Measurements from ENCODE around the gene SUSD4.

SUSD4 gene

DNA sequence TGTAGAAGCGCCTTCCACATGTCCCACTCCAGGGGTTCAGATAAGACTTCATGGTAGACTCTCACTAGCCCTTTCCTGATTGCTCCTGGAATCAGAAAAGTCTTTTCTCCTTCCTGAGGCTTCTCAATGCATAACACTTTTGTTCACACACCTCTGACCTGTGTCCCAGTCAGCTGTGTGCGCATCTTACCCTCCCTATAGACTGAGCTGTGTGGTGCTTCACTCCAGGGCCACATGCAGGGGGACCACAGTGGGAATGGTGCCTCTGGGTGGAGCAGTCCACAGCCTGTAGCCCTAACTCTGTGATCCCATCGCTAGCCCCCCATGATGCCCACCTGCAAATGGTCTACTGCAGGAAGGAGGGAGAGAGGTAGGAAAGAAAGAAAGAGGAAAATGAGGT lies 136.9 kb downstream of the SUSD4 start:
- DNase-seq = no peak

DNA sequence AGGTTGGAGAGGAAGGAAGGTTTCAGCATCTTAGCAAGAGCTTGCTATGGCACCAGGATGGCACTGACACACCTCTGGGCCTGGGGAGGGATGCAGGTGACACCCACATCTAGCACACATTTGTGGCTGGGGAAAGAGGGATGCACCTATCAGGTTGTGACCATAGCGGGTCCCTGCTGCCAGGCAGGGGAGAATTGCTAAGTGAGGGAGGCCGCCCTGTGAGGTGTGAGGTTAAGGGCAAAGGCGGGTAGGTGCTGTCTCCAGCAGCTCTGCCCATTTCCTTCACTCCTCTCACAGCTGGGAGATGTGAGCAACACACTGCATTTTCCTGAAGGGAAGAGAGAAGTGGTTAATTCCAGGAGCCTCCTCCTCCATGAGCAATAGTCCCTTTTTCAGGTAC lies 137.7 kb downstream of the SUSD4 start:
- no peak for DNase-seq

DNA sequence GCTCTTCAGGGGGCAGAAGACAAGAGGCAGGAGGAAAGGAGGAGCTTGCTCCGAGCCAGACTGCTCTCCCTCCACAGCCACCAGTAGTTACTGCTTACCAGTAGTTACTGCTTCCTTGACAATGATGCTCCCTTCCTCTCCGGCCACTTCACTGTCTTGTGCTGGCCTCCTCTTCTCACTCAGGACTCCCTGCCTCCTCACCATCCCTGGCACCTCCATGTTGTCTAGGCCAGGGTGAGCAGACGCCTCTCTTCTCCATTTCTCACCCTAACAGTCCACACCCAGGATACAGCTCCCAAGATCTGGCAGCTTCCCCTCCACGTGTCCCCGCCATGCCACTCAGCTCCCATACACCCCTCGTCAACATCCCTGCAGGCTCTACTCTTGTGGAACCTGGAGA lies 138.5 kb downstream of the SUSD4 start:
- no peak for DNase-seq

DNA sequence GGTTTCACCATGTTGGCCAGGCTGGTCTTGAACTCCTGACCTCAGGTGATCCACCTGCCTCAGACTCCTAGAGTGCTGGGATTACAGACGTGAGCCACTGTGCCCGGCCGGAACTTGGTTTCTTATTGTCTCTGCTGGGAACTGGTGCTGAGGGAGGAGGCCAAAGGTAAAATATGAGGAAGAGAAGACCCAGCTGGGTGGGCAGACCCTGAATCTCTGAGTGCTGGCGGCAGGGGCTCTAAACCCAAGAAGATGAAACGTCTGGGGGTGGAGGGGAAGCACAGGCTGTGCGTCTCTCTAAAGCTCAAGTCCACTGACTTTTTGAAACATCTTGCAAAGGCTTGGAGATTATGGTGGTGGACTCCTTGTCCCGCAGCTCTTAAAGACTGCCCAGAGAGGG lies 138.9 kb downstream of the SUSD4 start:
- DNase-seq = no peak

DNA sequence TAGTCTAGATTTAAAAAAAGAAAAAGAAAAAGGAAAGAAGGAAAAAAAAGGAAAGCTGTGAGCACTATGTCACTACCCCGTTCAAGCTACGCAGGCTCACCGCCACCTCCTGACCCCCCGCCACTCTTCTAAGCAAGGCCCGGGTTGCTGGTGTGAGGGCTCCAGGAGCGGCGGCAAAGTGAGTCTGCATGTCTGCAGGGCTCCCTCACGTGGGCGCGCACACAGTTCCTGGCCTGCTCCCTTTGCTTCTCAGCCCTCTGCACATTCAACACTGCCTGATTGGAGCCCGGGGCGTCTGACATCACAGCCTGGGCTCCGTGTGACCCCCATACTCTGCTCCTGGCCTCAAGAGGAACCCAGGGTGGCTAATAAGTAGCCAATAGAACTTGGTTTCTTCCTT lies 139.5 kb downstream of the SUSD4 start:
- DNase-seq = no peak

DNA sequence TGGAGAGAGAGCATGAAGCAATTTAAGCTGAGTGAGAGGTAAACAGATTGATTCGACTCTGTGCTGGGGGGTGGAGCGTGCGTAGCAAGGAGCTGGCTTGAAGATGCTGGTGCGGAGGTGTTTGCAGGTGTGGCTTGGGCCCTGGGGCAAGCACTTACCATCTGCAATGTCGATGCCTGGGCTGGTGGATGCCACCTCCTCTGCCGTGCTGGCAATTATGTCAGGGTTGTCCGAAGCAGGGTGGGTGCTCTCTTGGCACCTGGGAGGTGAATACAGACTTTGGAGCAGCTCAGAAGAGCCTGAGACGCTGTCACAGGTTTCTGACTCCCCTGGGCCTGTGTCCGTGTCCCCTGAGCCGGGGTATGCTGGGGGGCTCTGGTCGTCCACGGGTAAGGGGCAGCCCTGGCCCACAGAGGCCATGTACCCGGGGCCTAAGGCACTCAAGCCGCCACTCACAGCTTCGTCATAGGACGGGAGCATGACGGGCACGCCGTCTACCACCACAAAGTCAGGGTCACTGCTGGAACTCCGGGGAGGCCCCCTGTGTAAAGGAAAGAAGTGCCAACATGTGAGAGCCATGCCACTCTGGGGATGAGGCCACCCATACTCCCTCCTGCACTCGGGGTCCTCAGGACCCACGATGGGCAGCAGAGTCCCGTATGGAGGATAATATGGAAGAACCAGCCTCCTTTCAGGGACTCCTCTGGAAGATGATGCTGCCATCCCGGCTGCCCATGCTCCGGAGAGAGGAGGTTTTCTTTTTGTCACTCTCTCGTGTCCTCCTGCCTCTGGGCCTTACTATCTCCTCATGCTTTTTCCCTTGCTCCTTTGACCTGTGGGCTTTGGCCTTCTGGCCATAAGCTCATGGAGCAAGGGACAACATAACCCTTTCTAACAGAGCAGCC lies 140.6 kb downstream of the SUSD4 start:
- no peak for DNase-seq

DNA sequence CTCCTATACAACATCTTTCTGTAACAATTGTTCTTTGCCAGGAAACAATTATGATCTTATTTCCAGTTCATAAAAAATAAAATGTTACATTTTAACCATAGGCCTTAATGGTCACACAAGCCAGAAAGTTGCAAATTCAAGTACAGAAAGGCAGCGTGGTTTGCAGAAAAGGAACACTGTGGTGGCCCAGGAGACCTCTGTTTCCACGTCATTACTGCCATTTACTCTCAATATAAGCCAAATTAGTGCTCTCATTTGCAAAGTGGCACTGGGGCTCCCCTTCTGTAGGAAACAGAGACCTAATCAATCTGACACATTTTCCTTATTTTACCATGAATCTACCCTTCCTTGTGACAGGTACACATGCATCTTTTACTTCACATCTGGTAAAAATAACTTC lies 141.6 kb downstream of the SUSD4 start:
- no peak for DNase-seq

DNA sequence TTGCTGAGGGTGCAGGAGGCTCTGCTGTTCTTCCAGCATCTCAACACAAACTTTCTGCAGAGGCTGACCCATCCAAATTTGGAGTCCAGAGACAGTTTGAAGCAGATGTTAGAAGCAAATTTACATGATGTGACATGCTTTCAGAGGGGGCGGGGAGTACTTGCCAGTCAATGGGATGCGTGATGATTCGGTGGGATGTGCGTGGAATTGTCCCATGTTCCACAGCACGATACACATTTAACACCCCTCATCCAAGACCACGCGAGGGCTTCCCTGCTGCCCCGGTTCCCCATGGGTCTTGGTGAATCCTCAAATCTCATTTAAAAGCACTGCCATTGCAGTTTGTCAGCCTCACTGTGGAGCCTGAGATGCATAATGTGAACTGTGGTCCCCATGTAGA lies 142.3 kb downstream of the SUSD4 start:
- no peak for DNase-seq

DNA sequence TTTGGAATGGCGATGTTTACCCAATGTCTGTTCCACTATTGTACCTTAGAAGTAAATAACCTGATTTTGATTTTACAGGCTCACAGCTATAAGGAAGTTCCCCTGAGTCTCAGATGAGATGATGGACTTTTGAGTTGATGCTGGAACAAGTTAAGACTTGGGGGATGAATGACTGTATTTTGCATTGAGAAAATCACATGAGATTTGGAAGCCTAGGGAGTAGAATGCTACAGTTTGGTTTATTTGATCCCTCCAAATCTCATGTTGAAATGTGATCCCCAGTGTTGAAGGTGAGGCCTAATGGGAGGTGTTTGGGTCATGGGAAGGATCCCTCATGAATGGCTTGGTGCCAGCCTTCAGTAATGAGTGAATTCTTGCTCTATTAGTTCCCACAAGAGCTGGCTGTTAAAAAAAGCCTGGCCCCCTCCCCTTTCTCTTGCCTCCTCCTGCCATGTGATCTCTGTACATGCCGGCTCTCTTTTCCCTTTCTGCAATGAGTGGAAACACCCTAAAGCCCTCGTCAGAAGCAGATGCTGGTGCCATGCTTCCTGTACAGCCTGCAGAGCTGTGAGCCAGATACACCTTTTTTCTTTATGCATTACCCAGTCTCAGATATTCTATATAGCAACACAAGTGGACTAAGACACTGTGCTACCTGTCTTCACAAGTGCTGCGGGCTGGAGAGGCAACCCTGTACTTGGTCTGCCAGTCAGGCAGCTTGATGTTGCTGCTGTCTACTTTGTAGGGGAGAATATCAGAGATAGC lies 143.9 kb downstream of the SUSD4 start:
- no peak for DNase-seq

DNA sequence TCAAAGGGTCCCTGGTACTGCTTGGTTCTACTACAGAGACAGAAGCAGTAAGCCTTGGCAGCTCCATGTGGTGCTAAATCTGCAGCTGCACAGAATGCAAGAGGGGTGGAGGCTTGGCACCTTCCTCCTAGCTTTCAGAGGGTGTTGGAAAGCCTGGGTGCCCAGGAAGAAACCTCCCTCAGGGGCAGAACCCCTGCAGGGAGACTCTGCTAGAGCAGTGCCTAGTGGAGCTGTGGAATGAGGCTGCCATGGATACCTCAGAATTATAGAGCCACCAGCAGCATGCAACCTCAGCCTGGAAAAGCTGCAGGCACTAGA lies 144.7 kb downstream of the SUSD4 start:
- DNase-seq = no peak

DNA sequence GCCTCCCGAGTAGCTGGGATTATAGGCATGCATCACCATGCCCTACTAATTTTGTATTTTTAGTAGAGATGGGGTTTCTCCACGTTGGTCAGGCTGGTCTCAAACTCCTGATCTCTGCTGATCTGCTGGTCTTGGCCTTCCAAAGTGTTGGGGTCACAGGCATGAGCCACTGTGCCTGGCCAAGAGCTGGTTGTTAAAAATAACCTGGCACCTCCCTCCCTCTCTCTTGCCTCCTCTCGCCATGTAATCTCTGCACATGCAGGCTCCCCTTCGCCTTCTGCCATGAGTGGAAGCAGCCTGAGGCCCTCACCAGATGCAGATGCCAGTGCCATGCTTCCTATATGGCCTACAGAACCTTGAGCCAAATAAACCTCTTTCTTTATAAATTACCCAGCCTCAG lies 146.2 kb downstream of the SUSD4 start:
- no peak for DNase-seq

DNA sequence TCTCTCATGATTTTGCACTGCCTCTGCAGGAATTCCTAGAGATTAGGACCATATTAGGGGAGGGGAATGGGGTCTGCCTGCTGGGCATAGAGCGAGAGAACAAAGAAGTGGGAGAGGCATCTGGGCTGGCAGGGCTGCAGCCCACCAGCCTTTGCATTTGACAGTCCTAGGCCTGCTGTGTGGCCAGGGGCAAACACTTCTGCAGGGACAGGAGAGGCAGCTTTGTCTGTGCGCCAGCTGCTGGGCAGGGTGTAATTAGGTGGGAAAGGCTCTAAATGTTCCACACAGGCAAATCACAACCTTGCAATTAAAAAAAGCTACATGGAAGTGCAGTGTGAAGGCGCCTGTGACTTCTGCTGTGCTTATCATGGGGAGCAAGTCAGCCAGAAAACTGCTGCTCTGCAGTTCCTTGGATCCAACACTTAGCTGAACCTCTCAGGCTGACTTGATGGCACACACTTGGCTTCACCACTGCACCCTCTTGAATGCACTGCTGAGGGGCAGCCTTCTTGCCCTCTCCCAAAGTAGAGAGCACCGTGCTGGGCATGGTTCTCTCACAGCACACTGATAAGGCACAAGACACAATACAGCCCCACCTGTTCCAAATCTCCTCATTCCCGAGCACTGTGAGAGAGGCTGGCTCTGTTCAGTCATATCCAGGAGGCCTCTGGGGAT lies 147.3 kb downstream of the SUSD4 start:
- DNase-seq = no peak

DNA sequence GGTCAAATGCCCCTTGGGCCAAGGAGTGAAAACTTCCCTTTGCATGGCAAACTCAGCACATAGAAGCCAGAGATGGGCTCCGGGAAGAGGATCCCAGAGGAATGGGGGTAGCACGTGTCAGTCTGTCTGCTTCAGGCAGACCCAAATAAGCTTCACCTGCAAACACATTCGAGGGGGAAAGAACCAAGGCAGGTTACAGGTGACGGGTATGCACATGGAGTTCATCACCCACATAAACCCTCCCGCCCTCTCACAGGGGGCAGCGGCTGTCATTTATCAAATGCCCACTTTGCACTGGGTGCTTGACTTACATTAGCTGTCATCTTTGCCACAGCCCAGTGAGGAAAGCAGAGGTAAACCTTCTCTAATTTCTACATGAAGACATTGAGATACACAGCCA lies 147.9 kb downstream of the SUSD4 start:
- DNase-seq = no peak

DNA sequence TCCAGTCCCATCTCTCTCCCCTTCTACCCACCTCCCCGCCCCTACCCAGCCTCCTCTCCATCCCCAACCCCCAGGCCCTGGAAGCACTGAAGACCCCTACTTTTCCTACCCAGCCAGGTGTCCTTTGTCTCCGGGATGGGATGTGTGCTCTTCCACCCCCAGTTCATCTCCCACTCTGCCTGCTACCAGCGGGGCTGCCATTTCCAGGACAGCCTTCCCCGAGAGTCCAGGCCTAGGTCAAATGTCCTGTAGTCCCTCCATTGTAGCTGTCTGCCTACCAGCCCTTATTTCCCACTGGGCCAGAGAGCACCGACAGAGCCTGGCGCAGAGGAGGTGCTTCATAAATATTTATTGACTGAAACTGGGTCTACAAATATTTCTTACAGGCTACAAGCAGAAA lies 148.9 kb downstream of the SUSD4 start:
- DNase-seq = no peak

DNA sequence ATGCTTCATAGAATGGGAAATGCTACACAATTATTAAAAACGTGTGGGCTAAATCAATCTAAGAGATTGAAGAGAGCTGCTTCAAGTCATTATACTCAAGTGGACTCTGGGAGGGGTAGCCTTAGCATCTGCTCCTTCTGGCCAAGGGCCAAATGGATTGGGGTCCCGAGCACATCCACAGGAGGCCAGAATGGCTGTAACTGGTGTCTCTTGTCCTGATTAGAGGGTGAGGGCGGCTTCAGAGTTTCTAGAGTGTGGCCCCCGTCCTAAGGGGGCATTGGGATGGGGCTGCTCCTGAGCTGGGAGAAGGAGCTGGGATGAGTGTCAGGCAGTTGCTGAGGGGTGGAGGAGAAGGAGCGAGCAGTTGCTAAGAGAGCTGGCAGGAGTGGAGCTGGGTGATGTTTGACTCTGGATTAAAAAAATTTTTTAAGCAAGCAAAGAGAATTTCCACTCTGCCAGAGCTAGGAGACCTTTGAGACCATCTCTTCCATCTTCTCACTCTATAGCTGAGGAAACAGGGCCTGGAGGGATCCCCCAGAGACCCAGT lies 149.6 kb downstream of the SUSD4 start:
- no peak for DNase-seq

DNA sequence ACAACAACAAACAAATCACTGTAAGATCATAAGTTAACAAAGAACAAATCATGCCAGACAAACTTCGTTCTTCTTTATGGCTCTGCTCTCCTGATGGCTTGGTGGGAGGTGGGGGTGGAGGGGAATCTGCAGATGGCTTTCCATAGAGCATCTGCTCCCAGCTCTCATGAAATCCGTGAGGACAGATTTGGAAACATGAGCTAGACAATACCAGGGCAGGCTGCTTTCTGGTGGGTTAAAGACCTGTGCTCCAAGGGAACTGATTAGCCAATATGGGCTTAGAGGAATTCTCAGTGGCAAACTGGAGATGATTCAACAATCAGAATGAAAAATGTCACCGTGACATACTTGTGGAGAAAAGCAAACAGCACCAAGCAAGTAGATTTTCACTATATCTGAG lies 151.5 kb downstream of the SUSD4 start:
- DNase-seq = no peak

DNA sequence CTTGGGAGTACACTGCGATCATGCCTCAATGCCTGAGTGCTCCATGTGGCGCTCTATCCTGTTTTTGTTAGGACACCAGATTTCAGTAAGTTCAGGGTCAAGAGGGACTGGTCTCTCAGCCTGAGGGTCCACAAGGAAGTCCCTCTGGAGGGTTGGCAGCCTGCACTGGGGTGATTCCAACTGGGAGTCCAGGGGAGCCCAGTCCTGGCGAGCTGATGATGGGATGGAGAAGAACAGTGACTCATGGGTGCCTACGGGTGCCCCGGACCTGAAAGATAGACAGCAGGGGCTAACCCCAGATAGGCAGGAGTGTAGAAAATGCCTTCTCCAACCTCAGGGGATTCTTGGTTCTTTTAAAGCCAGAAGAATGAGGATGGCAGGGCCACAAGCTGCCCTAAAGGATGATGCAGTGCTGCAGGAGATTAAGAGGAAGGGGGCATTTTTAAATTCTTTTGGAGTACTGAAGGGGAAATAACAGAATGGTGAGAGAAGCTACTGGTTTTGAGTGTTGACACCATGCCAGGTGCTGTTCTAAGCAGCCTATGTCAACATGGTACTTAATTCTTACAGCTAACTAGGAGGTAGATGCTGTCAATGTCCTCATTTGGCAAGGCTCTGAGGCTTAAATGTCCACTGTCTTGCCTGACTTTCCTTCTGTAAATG lies 152.5 kb downstream of the SUSD4 start:
- DNase-seq = no peak

DNA sequence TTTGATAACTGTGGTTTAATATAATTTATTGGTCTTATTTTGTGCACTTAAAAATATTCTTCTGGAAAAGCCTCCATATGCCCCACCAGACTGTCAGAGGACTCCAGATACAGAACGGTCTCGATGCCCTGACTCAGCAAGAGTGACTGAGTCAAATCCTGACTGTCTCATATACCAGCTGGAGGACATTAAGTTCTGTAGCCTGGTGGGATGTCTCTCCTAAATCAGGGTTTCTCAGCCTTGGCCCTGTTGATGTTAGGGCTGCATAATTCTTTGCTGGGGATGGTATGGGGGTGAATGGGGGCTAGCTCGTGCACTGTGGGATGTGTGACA lies 153.2 kb downstream of the SUSD4 start:
- DNase-seq = no peak

DNA sequence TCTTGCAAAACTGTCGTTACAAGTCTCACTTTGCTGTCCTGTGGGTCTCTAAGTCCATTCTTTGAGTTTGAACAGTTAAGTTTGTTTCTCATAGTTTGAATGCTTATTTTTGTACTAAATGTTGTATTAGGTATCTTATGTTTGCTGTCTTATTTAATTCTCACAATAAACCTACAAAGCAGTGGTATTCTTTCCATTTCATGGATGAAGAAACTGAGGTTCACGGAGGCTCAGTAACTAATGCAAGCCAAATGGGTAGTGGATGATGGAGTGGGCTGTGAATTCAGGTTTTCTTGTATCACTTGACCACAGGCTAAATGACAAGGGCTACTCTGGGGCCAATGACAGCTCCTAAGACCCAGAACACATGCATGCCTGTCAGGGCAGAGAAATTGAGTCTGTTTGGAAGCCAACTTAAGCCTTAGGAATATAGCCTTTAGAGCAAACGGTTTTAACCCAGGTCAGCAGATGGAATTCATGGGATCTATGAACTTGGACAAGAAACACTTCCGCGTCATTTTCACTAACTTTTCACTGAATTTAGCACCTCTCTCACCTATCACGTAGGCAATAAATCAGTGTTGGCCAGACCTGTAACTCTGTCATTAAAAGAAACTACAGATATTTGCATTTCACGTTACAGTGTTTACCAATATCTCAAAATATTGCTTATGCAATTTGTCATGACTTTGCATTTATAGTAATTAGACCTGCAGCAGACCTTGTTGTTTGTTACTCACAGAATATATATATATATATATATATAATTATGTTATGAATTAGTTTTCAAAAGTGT lies 153.8 kb downstream of the SUSD4 start:
- DNase-seq = no peak

DNA sequence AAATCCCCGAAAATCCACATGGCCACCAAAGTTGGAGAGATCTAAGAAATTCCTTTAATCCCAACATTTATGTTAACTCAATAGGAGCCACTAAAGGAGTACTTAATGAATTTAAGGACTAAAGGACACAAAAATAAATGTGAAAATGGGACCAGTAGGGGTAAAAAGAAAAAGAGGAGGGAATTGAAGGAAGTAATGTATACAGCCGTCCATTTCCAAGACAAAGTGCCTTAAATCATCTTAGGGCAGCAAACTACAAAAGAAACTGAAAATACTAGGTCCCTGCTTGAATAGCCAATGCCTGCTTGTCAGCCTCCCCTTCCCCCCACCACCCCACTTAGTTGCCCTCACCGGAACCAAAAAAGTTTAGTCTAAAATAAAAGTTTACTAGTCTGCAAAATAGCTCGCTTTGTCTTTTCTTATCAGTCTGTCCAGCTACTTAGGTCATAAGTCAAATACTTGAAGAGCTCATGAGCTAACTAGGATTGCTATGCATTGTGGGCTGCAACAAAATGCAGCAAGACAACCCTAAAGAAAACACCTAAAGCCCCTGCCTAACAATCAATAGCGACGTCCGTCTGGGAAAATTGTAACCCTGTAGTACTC lies 154.6 kb downstream of the SUSD4 start:
- no peak for DNase-seq

DNA sequence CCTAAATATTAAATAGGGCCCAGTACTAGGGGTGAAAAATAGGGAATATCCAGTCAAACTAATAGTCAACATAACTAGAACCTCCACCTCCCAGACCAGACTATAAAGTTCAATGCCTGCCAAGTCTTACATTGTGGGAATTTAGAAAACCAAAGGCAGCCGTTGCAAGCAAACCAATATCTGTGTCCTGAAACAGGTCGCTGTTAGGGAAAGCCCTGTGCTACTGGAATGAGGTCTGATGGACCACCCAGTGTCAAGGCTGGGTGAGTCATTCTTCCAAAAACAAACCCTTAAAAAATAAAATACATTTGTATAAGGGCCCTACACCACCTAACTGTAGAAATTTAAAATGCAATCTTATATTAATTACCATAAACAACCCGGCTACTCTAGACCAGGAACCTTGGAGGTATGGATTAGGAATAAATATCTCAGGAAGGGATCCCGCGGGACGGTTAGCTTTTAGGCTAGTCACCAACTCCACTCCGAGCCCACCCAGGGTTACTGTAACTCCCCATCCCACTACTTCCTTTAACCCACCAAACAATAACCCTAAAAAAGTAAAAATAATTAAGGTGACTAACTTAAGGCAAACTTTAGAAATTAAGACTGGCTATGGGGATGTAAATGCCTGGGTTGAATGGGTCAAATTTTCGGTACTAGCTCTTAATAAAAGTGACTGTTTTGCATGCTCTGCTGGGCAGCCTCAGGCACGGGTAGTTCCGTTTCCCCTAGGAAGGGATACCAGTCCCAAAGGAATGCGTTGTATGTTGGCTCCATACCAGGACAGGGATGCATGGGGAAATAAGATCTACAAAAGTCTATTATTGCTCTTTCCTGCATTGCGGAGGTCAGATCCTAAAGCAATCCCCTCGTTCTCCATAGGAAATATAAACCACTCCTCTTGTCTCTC lies 155.6 kb downstream of the SUSD4 start:
- DNase-seq = no peak
